ENCODE data around the gene PDE11A. TPM values are rescaled to one million over a fixed set of nuclear protein-coding genes. Genes with fewer than 3 reads are reported as not detected.

The PDE11A gene
- total RNA-seq, 4 donors from 2014 or later, result 0.12 TPM; not detected in 3

DNA sequence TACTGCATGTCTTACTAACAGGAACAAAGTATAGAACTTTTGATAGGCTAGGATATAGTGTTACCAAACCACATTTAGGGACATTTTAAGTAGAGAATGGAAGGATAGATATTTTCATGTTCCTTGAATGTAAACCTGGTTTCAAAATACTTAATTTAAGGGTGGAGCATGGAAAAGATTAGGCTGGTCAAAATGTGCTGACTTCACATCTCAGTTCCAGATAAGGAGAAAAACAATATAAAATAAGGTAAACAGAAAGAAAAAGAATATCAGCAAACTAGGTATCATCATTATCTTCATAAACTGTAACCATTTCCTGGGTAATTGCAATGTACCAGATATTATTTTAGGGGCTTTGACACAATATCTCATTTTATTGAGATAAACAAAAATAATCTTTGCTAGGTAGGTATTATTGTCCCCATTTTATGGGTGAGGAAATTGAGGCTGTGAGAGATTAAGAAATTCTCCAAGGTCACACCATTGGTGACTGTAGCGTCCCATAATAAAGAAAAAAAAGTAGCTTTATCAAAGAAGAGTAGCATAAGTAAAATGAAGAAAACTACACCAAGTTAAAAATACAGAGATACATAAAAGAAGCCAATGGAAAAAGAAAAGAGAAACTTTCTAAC, 3.6 kb downstream of the PDE11A start:
- WGBS, 2 donors, result 100% methylated on average over 1 of the region's 1 CpG
- intact Hi-C loops (cut with DNase I), result no loop called here
- no peaks in the 10 kb centered on the region for H3K36me3 ChIP-seq
- H3K27ac ChIP-seq, result no peak overlapping the region
- H3K27me3 ChIP-seq, result peaks cover 0 to 32% (median 0%) of the 10 kb centered on the region in 4 donors
- peaks cover 0 to 14% (median 3%) of the 10 kb centered on the region in 3 donors for H3K4me1 ChIP-seq
- TF ChIP-seq, protein P1, sequence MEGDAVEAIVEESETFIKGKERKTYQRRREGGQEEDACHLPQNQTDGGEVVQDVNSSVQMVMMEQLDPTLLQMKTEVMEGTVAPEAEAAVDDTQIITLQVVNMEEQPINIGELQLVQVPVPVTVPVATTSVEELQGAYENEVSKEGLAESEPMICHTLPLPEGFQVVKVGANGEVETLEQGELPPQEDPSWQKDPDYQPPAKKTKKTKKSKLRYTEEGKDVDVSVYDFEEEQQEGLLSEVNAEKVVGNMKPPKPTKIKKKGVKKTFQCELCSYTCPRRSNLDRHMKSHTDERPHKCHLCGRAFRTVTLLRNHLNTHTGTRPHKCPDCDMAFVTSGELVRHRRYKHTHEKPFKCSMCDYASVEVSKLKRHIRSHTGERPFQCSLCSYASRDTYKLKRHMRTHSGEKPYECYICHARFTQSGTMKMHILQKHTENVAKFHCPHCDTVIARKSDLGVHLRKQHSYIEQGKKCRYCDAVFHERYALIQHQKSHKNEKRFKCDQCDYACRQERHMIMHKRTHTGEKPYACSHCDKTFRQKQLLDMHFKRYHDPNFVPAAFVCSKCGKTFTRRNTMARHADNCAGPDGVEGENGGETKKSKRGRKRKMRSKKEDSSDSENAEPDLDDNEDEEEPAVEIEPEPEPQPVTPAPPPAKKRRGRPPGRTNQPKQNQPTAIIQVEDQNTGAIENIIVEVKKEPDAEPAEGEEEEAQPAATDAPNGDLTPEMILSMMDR (IDR thresholded peaks at IDR 0.05), result no peak
- no peak for TF ChIP-seq POLR2A (IDR thresholded peaks at IDR 0.05)
- H3K9me3 ChIP-seq, result no peaks in the 10 kb centered on the region
- H3K4me3 ChIP-seq, result no peak overlapping the region
- no peak for DNase-seq

DNA sequence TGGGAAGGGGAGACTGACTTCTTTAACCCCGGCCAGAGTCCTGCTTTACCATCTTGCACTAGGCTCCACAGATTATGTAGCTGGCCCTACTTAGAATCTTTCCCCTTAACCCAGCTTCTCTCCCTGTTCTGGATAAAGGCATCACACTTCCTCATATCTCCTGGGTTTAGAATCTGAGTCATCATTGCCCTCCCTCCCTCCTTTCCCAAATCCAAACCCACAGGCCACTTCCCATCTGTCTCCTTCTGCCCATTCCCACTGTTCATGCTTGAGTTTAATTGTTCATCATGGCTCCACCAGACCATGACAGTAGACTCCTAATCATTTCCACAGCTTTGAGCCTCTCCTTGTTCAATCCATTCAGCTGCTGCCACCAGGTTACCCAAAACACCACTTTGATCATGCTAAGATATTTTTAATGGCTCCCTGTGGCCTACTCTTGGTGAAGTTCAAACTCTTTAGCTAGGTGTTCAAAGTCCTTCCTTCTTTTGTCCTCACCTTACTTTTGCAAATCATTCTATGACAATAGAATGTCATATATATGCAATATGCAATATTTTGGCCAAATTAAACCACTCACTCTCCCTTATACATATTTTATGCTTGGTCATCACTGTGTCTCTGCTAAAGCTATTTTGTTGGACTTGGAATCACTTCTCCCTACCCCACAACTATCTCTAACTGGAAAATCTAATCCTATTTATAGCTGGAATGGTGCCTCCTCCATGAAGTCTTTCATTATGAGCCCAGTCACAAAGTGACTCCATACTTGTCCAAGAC, 5.5 kb downstream of the PDE11A start:
- no peak overlapping the region for H3K4me3 ChIP-seq
- H3K36me3 ChIP-seq, result no peaks in the 10 kb centered on the region
- no peak for DNase-seq
- H3K27me3 ChIP-seq, result peaks cover 0 to 18% (median 0%) of the 10 kb centered on the region in 4 donors
- H3K27ac ChIP-seq, result no peak overlapping the region
- TF ChIP-seq, protein P1 (IDR thresholded peaks at IDR 0.05), result no peak
- no peak for TF ChIP-seq POLR2A (IDR thresholded peaks at IDR 0.05)
- peaks cover 0 to 1% (median 0%) of the 10 kb centered on the region in 3 donors for H3K4me1 ChIP-seq
- no peaks in the 10 kb centered on the region for H3K9me3 ChIP-seq
- intact Hi-C loops (cut with DNase I), result no loop called here
- 64 to 100% methylated on average over 1 of the region's 1 CpG for WGBS, 2 donors

DNA sequence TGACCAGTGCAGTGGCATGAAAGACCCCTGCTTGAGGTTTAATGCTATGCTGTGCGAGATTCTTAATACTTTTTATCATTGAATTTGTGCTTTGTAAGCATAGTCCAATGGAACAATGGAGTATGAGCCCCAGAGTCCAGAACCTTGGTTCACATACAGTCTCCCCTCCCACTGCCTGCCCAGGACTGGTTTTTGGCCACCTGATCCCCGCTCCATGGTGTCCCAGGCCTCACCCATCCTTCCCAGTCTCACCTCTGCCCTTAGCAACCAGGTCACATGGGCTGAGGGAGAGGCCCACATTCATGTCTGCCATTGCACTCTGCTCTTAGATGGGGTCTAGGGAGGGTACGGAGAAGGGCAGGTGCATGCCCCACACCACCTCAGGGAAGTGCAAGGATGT, 6.3 kb downstream of the PDE11A start:
- Histone ChIP-seq H3K36me3 (no peaks in the 10 kb centered on the region), H3K4me1 (no peaks in the 10 kb centered on the region), H3K27me3 (peaks cover 0 to 10% (median 0%) of the 10 kb centered on the region in 4 donors), H3K27ac (no peak overlapping the region), H3K4me3 (no peak overlapping the region), H3K9me3 (no peaks in the 10 kb centered on the region)
- WGBS, 2 donors, result 86 to 88% methylated on average over 2 to 3 of the region's 3 CpGs
- TF ChIP-seq, protein P1 (IDR thresholded peaks at IDR 0.05), result no peak
- DNase-seq, result no peak
- intact Hi-C loops (cut with DNase I), result no loop called here

DNA sequence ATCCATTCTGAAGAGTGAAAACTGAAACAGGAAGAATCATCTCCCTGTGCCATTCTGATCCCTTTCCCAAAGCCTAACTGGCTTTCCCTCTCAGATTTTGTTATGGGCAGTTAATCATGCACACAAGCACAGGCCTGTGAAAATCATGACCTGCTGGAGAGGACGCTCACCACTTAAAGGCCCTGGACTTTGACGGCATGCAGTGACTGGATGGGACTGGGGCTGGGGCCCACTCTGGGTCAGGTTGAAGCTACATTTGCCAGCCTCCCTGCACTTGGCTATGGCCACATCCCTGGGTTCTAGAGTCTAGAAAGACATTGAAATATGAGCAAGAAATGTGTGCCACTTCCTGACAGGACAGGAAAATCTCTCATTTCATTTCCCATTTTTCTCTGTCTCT, 12.9 kb downstream of the PDE11A start:
- WGBS, 2 donors, result 86% methylated on average over 1 of the region's 2 CpGs; no CpG with 5 or more reads in 1 of the 2 donors
- no peak overlapping the region for H3K4me3 ChIP-seq
- no peaks in the 10 kb centered on the region for H3K36me3 ChIP-seq
- no peak for DNase-seq
- no peak overlapping the region for H3K27ac ChIP-seq
- H3K4me1 ChIP-seq, result no peaks in the 10 kb centered on the region
- no peaks in the 10 kb centered on the region for H3K9me3 ChIP-seq
- H3K27me3 ChIP-seq, result peaks cover 0 to 5% (median 0%) of the 10 kb centered on the region in 4 donors
- intact Hi-C loops (cut with DNase I), result no loop called here
- TF ChIP-seq, protein P1 (IDR thresholded peaks at IDR 0.05), result no peak
- TF ChIP-seq POLR2A (IDR thresholded peaks at IDR 0.05), result no peak

DNA sequence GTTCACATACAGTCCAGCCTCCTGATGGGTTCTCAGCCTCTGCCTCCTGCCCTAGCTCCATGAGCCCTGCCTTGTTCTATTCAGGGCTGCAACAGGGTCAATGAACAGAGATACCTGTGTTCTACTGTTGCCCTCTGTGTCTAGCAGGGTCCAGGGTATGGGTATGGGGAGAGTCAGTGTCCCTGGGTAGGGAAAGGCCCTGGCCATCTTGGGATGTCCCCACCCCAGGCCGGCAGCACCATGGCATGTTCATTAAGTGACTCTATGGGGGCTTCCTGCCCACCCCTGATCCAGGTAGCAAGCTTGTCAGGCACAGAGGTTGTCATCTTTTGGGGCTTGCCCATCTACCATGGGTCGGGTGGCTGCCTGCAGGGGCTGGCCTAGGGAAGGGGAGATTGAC, 13.5 kb downstream of the PDE11A start:
- 82% methylated on average over 1 of the region's 2 CpGs; no CpG with 5 or more reads in 1 of the 2 donors for WGBS, 2 donors
- Histone ChIP-seq H3K36me3 (no peaks in the 10 kb centered on the region), H3K4me1 (no peaks in the 10 kb centered on the region), H3K9me3 (no peaks in the 10 kb centered on the region), H3K27me3 (peaks cover 0 to 5% (median 0%) of the 10 kb centered on the region in 4 donors), H3K27ac (no peak overlapping the region), H3K4me3 (no peak overlapping the region)
- no peak for DNase-seq
- intact Hi-C loops (cut with DNase I), result no loop called here
- TF ChIP-seq, protein P1 (IDR thresholded peaks at IDR 0.05), result no peak
- TF ChIP-seq POLR2A (IDR thresholded peaks at IDR 0.05), result no peak

All from esophagus squamous epithelium (tissue), 5 donors.